ENCODE data around the gene PPP1R13B.

Gene PPP1R13B

DNA sequence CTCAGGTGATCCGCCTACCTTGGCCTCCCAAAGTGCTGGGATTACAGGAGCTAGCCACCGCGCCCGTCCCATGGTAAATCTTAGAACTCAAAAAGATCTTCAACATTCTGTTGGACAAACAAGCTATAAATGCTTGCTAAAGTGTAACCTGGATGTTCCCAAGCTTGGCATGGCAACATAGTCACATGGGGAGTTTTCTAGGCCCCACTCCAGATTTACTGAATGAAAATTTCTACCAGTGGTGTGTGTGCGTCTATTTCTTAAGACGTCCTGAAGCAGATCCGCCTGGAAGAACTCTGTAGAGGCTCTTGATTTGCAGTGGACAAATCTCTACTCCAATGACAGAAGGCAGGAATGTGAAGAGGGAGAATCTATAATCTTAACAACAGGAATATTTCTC, 71.9 kb downstream of the PPP1R13B start:
- H3K4me3 ChIP-seq (ENCODE audit: low read length), result no peak overlapping the region
- no peak for TF ChIP-seq CTCF (IDR thresholded peaks at IDR 0.05; ENCODE audit: insufficient read depth, low read depth, low read length, missing control alignments)
- no peak for DNase-seq (ENCODE audit: low read depth)

- TF ChIP-seq CTCF (IDR thresholded peaks at IDR 0.05; ENCODE audit: insufficient read depth, low read depth, low read length, missing control alignments), result no peak
- DNase-seq (ENCODE audit: low read depth), result no peak
- H3K4me3 ChIP-seq (ENCODE audit: low read length), result no peak overlapping the region
These were observed 73.9 kb downstream of the PPP1R13B start for GRCh38 chr14:103773521-103773920.

DNA sequence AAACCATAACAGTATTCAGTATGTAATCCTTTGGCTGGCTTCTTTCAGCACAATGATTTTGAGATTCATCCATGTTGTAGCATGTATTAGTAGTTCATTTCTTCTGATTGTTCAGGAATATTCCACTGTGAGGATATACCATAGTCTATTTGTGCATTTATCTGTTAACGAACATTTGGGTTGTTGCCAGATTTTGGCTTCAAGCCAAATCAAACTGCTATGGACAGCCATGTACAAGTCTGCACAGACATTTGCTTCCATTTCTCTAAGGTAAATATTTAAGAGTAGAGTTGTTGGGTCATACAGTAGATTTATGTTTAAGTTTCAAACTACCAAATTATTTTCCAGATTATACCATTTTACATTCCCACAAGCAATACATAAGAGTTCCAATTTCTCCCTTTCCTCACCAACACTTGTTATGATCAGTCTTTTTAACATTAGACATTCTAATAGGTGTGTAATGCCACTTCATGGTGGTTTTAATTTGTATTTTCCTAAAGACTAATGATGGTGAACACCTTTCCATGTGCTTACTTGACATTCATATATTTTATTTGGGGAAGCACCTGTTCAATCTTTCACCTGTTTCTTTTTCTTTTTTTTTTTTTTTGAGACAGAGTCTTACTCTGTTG, 75.2 kb downstream of the PPP1R13B start:
- no peak for TF ChIP-seq CTCF (IDR thresholded peaks at IDR 0.05; ENCODE audit: insufficient read depth, low read depth, low read length, missing control alignments)
- DNase-seq (ENCODE audit: low read depth), result no peak
- no peak overlapping the region for H3K4me3 ChIP-seq (ENCODE audit: low read length)

DNA sequence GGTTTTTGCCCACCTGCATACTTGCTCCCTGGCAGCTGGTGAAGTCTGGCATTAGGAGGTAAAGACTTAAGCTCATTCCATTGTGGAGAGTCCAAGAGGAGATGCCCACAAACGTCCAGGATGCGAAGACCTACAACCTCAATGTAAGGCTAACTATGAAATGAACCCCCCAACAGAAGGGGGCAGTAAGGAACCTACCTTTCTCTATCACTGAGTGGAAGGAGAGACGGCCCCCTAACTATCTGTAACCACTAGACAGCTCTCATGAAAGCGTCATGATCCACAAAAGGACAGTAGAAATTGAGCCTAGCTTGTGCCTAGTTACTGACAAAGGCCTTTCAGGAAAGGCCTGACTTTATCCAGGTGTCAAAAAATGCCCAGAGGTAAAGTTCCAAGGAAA, 76.5 kb downstream of the PPP1R13B start:
- H3K4me3 ChIP-seq (ENCODE audit: low read length), result no peak overlapping the region
- no peak for TF ChIP-seq CTCF (IDR thresholded peaks at IDR 0.05; ENCODE audit: insufficient read depth, low read depth, low read length, missing control alignments)
- DNase-seq (ENCODE audit: low read depth), result peak; percentile 7

- no peak for TF ChIP-seq CTCF (IDR thresholded peaks at IDR 0.05; ENCODE audit: insufficient read depth, low read depth, low read length, missing control alignments)
- DNase-seq (ENCODE audit: low read depth), result no peak
These were observed 76.9 kb downstream of the PPP1R13B start for GRCh38 chr14:103770500-103770899.

DNA sequence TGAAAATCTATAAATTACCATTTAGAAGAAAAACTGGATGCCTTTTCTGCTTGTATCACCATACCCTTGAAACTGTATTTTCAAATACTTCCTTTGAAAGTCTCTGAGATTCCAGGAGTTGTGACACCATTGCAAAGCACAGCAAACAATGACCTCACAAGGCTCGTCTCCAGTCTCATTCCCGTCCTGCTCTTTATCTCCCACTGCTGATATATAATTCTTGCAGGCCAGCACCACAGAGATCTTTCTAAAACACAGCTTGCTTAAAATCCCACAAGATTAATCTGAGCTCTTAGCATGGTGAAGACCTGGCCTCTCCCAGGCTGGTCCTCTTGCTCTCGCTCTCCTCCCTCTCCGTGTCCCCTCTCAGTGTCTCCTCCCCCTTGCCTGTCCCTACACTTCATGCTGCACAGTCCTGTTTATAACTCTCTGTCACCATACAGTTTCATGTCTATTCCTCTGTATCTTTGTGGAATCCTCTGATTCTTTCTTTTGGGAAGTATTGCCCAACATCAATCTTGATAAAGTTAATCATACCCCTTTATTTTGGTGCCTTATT, 80.0 kb downstream of the PPP1R13B start:
- TF ChIP-seq CTCF (IDR thresholded peaks at IDR 0.05; ENCODE audit: insufficient read depth, low read depth, low read length, missing control alignments), result no peak
- no peak for DNase-seq (ENCODE audit: low read depth)

More at GRCh38 chr14:103770500-103770899, 76.9 kb downstream of the PPP1R13B start:
- H3K4me3 ChIP-seq (ENCODE audit: low read length), result no peak overlapping the region

GRCh38 chr14:103765526-103765925, 81.8 kb downstream of the PPP1R13B start:
- no peak for DNase-seq (ENCODE audit: low read depth)
- no peak overlapping the region for H3K4me3 ChIP-seq (ENCODE audit: low read length)
- no peak for TF ChIP-seq CTCF (IDR thresholded peaks at IDR 0.05; ENCODE audit: insufficient read depth, low read depth, low read length, missing control alignments)

More for the DNA sequence above, 80.0 kb downstream of the PPP1R13B start:
- no peak overlapping the region for H3K4me3 ChIP-seq (ENCODE audit: low read length)

Measured in epithelial cell of esophagus (primary cell).